ENCODE measurements around the gene ATRNL1. TPM values are rescaled to one million over a fixed set of nuclear protein-coding genes. Genes with fewer than 3 reads are reported as not detected.

Gene ATRNL1
- total and polyA plus RNA-seq, 7 experiments from 2014 or later = 0.46 to 1.0 TPM; not detected in 5

- intact Hi-C loops (cut with micrococcal nuclease) = no loop called here
- Histone ChIP-seq H3K9me3 (ENCODE audit: control insufficient read depth in 2 of 3, low read length in 3 of 3) (no peaks in the 10 kb centered on the region), H3K4me3 (ENCODE audit: low read length) (no peak overlapping the region), H3K27me3 (ENCODE audit: control insufficient read depth in 2 of 2, insufficient read depth in 2 of 2, low read length in 2 of 2) (no peaks in the 10 kb centered on the region), H3K27ac (ENCODE audit: low read depth, low read length) (no peak overlapping the region), H3K36me3 (ENCODE audit: control insufficient read depth in 2 of 3, insufficient read depth in 3 of 3, low read length in 3 of 3) (no peaks in the 10 kb centered on the region), H3K4me1 (ENCODE audit: control insufficient read depth in 2 of 2, insufficient read depth in 2 of 2, low read length in 2 of 2) (no peaks in the 10 kb centered on the region)
- no peak overlapping the region for H3K27ac Mint-ChIP-seq
- H3K36me3 Mint-ChIP-seq = no peaks in the 10 kb centered on the region
- H3K27me3 Mint-ChIP-seq = no peaks in the 10 kb centered on the region
- DNase-seq (no peak), ATAC-seq (no peak)
- ChIA-PET POLR2A (no interaction called here), CTCF (no interaction called here)
- no peak overlapping the region for H3K4me3 Mint-ChIP-seq
- no peaks in the 10 kb centered on the region for H3K4me1 Mint-ChIP-seq
- peaks cover 1 to 43% (median 11%) of the 10 kb centered on the region in 11 donors for H3K9me3 Mint-ChIP-seq
Measured at GRCh38 chr10:115988380-115988779, 895.2 kb downstream of the ATRNL1 start.

DNA sequence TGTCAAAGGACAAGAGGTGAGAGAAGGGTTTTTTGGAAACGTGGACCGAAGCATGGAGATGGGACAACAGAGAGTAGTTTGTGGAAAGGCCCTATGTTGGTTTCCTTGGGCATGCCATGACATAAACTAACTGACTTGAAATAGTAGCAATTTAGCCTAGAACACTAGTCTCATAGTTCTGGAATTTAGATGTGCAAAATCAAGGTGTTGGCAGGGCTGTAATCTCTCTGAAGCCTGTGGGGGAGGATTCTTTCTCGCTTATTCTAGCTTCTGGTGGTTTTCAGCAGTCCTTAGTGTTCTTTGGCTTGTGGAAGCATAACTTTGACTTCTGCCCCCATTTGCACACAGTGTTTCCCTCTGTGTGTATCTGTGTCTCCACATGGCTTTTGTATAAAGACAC is 896.5 kb downstream of the ATRNL1 start:
- no peaks in the 10 kb centered on the region for H3K36me3 ChIP-seq (ENCODE audit: control insufficient read depth in 2 of 3, insufficient read depth in 3 of 3, low read length in 3 of 3)
- CTCF ChIA-PET = no interaction called here
- Mint-ChIP-seq H3K9me3 (peaks cover under 1 to 36% (median 11%) of the 10 kb centered on the region in 11 donors), H3K27me3 (no peaks in the 10 kb centered on the region), H3K27ac (no peak overlapping the region), H3K4me1 (no peaks in the 10 kb centered on the region), H3K4me3 (no peak overlapping the region), H3K36me3 (no peaks in the 10 kb centered on the region)
- POLR2A ChIA-PET = no interaction called here
- H3K4me3 ChIP-seq (ENCODE audit: low read length) = no peak overlapping the region
- H3K9me3 ChIP-seq (ENCODE audit: control insufficient read depth in 2 of 3, low read length in 3 of 3) = no peaks in the 10 kb centered on the region
- ATAC-seq (no peak), DNase-seq (no peak)
- no peaks in the 10 kb centered on the region for H3K27me3 ChIP-seq (ENCODE audit: control insufficient read depth in 2 of 2, insufficient read depth in 2 of 2, low read length in 2 of 2)
- H3K4me1 ChIP-seq (ENCODE audit: control insufficient read depth in 2 of 2, insufficient read depth in 2 of 2, low read length in 2 of 2) = no peaks in the 10 kb centered on the region
- intact Hi-C loops (cut with micrococcal nuclease) = no loop called here
- H3K27ac ChIP-seq (ENCODE audit: low read depth, low read length) = no peak overlapping the region

DNA sequence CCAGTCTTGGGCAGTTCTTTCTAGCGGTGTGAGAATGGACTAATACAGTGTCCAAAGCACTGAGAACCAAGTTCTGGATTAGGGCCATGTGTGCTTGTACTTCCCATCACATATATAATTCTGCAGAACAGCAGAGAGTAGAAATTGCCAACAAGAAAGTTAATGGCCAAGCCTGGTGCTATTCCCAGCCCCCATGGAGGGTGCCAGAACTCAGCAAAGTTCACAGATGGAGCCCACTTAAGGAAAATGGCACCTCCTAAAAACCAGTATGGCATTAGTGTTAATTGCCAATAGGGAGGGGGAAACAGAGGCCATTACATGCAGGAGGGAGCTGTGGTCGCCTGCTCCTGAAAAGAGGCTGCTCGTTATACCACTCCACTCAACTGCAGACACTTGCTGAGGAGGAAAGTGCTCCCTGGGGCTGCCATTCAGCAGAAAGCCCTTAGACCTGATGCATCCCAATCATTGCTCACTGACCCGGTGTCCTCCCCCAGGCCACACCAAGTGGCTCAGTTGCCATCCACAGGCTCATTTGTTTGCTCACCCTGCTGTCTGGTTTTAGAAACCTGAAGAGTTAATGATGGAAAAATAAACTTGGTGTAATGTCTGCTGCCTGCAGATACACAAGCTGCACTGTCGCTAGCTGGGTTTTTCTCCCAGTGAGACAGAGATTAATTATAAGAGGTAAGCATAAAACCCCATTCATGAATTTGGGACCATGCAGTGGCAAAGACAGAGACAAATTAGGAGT is 899.2 kb downstream of the ATRNL1 start:
- H3K4me1 Mint-ChIP-seq = no peaks in the 10 kb centered on the region
- ChIA-PET POLR2A (no interaction called here), CTCF (no interaction called here)
- peaks cover 0 to 32% (median 8%) of the 10 kb centered on the region in 11 donors for H3K9me3 Mint-ChIP-seq
- H3K4me3 Mint-ChIP-seq = no peak overlapping the region
- DNase-seq (no peak), ATAC-seq (no peak)
- no peaks in the 10 kb centered on the region for H3K4me1 ChIP-seq (ENCODE audit: control insufficient read depth in 2 of 2, insufficient read depth in 2 of 2, low read length in 2 of 2)
- no peaks in the 10 kb centered on the region for H3K36me3 ChIP-seq (ENCODE audit: control insufficient read depth in 2 of 3, insufficient read depth in 3 of 3, low read length in 3 of 3)
- intact Hi-C loops (cut with micrococcal nuclease) = no loop called here
- H3K9me3 ChIP-seq (ENCODE audit: control insufficient read depth in 2 of 3, low read length in 3 of 3) = no peaks in the 10 kb centered on the region
- H3K27ac Mint-ChIP-seq = no peak overlapping the region
- H3K27me3 Mint-ChIP-seq = peaks cover 0 to 4% (median 0%) of the 10 kb centered on the region in 5 donors
- no peak overlapping the region for H3K27ac ChIP-seq (ENCODE audit: low read depth, low read length)
- no peaks in the 10 kb centered on the region for H3K27me3 ChIP-seq (ENCODE audit: control insufficient read depth in 2 of 2, insufficient read depth in 2 of 2, low read length in 2 of 2)
- H3K36me3 Mint-ChIP-seq = no peaks in the 10 kb centered on the region
- no peak overlapping the region for H3K4me3 ChIP-seq (ENCODE audit: low read length)

DNA sequence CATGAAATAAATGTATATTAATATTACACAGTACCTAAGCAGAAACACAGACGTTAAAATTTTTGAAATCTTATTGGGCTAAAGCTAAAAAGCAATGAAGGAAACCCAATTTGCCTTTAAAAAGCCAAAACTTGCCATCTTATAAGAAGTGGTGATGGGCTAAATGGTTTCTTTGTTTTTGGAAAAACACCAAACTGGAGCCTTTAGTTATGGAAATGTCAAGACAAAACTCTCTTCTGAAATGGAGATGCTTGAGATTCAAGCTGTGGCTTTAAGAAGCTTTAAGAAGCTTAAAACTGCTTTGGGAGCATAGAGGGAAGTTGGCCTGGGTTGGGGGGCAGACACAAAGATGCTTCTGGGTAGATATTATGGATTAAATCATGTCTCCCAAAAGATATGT is 902.9 kb downstream of the ATRNL1 start:
- Histone ChIP-seq H3K27me3 (ENCODE audit: control insufficient read depth in 2 of 2, insufficient read depth in 2 of 2, low read length in 2 of 2) (no peaks in the 10 kb centered on the region), H3K27ac (ENCODE audit: low read depth, low read length) (no peak overlapping the region), H3K4me3 (ENCODE audit: low read length) (no peak overlapping the region), H3K4me1 (ENCODE audit: control insufficient read depth in 2 of 2, insufficient read depth in 2 of 2, low read length in 2 of 2) (no peaks in the 10 kb centered on the region), H3K9me3 (ENCODE audit: control insufficient read depth in 2 of 3, low read length in 3 of 3) (no peaks in the 10 kb centered on the region), H3K36me3 (ENCODE audit: control insufficient read depth in 2 of 3, insufficient read depth in 3 of 3, low read length in 3 of 3) (no peaks in the 10 kb centered on the region)
- Mint-ChIP-seq H3K9me3 (peaks cover 0 to 13% (median 6%) of the 10 kb centered on the region in 11 donors), H3K27ac (no peak overlapping the region), H3K4me3 (no peak overlapping the region), H3K27me3 (peaks cover 0 to 4% (median 0%) of the 10 kb centered on the region in 5 donors), H3K4me1 (no peaks in the 10 kb centered on the region), H3K36me3 (no peaks in the 10 kb centered on the region)
- ATAC-seq = no peak
- intact Hi-C loops (cut with micrococcal nuclease) = no loop called here
- POLR2A ChIA-PET = no interaction called here
- DNase-seq = no peak
- CTCF ChIA-PET = no interaction called here

GRCh38 chr10:115998301-115998700 is 905.1 kb downstream of the ATRNL1 start:
- H3K27me3 ChIP-seq (ENCODE audit: control insufficient read depth in 2 of 2, insufficient read depth in 2 of 2, low read length in 2 of 2) = no peaks in the 10 kb centered on the region
- ChIA-PET POLR2A (no interaction called here), CTCF (no interaction called here)
- H3K36me3 ChIP-seq (ENCODE audit: control insufficient read depth in 2 of 3, insufficient read depth in 3 of 3, low read length in 3 of 3) = no peaks in the 10 kb centered on the region
- peaks cover 0 to 12% (median 4%) of the 10 kb centered on the region in 11 donors for H3K9me3 Mint-ChIP-seq
- H3K36me3 Mint-ChIP-seq = no peaks in the 10 kb centered on the region
- H3K4me1 ChIP-seq (ENCODE audit: control insufficient read depth in 2 of 2, insufficient read depth in 2 of 2, low read length in 2 of 2) = no peaks in the 10 kb centered on the region
- intact Hi-C loops (cut with micrococcal nuclease) = no loop called here
- H3K27ac Mint-ChIP-seq = no peak overlapping the region
- H3K4me3 Mint-ChIP-seq = no peak overlapping the region
- ATAC-seq = no peak
- H3K27me3 Mint-ChIP-seq = peaks cover 0 to 4% (median 0%) of the 10 kb centered on the region in 5 donors
- no peaks in the 10 kb centered on the region for H3K4me1 Mint-ChIP-seq
- DNase-seq = no peak
- no peak overlapping the region for H3K27ac ChIP-seq (ENCODE audit: low read depth, low read length)
- no peaks in the 10 kb centered on the region for H3K9me3 ChIP-seq (ENCODE audit: control insufficient read depth in 2 of 3, low read length in 3 of 3)
- no peak overlapping the region for H3K4me3 ChIP-seq (ENCODE audit: low read length)

Other genes starting within 250 kb of the ATRNL1 start
- 10 to 100 TPM in 3 of 5 experiments, 1 to 10 TPM in 2; 6.8 to 14.6 (median 12.9) TPM for gene TRUB1, start 155.2 kb upstream of the ATRNL1 start, total RNA-seq
- gene TRUB1, start 155.2 kb upstream of the ATRNL1 start, polyA plus RNA-seq = 10 to 100 TPM in 1 of 2 donors, 1 to 10 TPM in 1; 7.9 to 11.2 TPM